CD14-positive monocyte (primary cell): ENCODE measurements around the gene SLIT3. TPM values are rescaled to one million over a fixed set of nuclear protein-coding genes. Genes with fewer than 3 reads are reported as not detected.

Experiments used
- DNase-seq, 3 donors: peaks; one replicate each; pipeline ENCODE4 v3.0.0-alpha.2; 2011 to 2022
- H2AFZ ChIP-seq: 2 replicates; pipeline ENCODE4 v1.6.0; 2012; ENCODE audit warnings: mild to moderate bottlenecking, low read depth, low read length, inconsistent platforms; ENCODE audit not compliant: insufficient read depth, poor library complexity, severe bottlenecking
- H3K27ac ChIP-seq, 2 donors: 1 replicate in 1 of 2; 2 replicates in 1 of 2; pipeline ENCODE4 v1.5.1; 2012 to 2013; ENCODE audit warnings: low read length in 2 of 2, control low read depth in 1 of 2, inconsistent platforms in 1 of 2, low read depth in 1 of 2, mild to moderate bottlenecking in 1 of 2
- H3K27me3 ChIP-seq, 2 donors: one replicate each; pipeline versions ENCODE4 v1.6.0 to v1.6.1; 2011 to 2013; ENCODE audit warnings: low read length in 2 of 2; ENCODE audit not compliant: control insufficient read depth in 2 of 2, insufficient read depth in 2 of 2
- H3K36me3 ChIP-seq, 2 donors: replicated peaks in 1 of 2; 1 replicate in 1 of 2; 2 replicates in 1 of 2; pipeline versions ENCODE4 v1.5.1 to v1.6.1; 2012 to 2013; ENCODE audit warnings: low read length in 2 of 2, control low read depth in 1 of 2, inconsistent platforms in 1 of 2, mild to moderate bottlenecking in 1 of 2; ENCODE audit not compliant: insufficient read depth in 2 of 2, control insufficient read depth in 1 of 2
- H3K4me1 ChIP-seq, 2 donors: 1 replicate in 1 of 2; 2 replicates in 1 of 2; pipeline versions ENCODE4 v1.5.1 to v1.6.1; 2012 to 2013; ENCODE audit warnings: low read length in 2 of 2, control low read depth in 1 of 2, inconsistent platforms in 1 of 2, mild to moderate bottlenecking in 1 of 2, moderate library complexity in 1 of 2; ENCODE audit not compliant: insufficient read depth in 2 of 2, control insufficient read depth in 1 of 2
- H3K4me2 ChIP-seq: replicated peaks from 2 replicates; pipeline ENCODE3; 2012; ENCODE audit warnings: low read length, moderate library complexity, mild to moderate bottlenecking; ENCODE audit not compliant: poor library complexity, severe bottlenecking; ENCODE audit errors: extremely low read depth
- H3K4me3 ChIP-seq, 3 experiments: fragments of 200-600 bp in 1 of 3; sonication (generic) in 1 of 3; replicated peaks in 1 of 3; 1 replicate in 2 of 3; 2 replicates in 1 of 3; pipeline ENCODE4 v1.5.1; 2011 to 2013; ENCODE audit warnings: low read length in 3 of 3, mild to moderate bottlenecking in 3 of 3, control low read depth in 2 of 3, low read depth in 2 of 3, inconsistent platforms in 1 of 3, moderate library complexity in 1 of 3
- H3K79me2 ChIP-seq: 2 replicates; pipeline ENCODE4 v1.6.0; 2012; ENCODE audit warnings: mild to moderate bottlenecking, control low read depth, inconsistent platforms, low read length, moderate library complexity; ENCODE audit not compliant: insufficient read depth
- H3K9ac ChIP-seq: 2 replicates; pipeline ENCODE4 v1.6.0; 2017; ENCODE audit warnings: low read length, mild to moderate bottlenecking; ENCODE audit not compliant: insufficient read depth, poor library complexity, severe bottlenecking
- H3K9me3 ChIP-seq, 2 donors: replicated peaks in 1 of 2; 1 replicate in 1 of 2; 2 replicates in 1 of 2; pipeline versions ENCODE4 v1.5.1 to v1.6.1; 2012 to 2013; ENCODE audit warnings: low read length in 2 of 2, control low read depth in 1 of 2; ENCODE audit not compliant: control insufficient read depth in 1 of 2, insufficient read depth in 1 of 2
- H4K20me1 ChIP-seq: 2 replicates; pipeline ENCODE4 v1.6.0; 2012; ENCODE audit warnings: mild to moderate bottlenecking, low read length, control low read depth, moderate library complexity; ENCODE audit not compliant: insufficient read depth
- H3K27ac Mint-ChIP-seq, 7 donors: one replicate each; pipeline ENCODE4 v1.8.0; 2020; ENCODE audit warnings: mild to moderate bottlenecking in 7 of 7, mixed read lengths in 7 of 7, moderate library complexity in 6 of 7, inconsistent platforms in 2 of 7
- H3K27me3 Mint-ChIP-seq, 3 donors: one replicate each; pipeline ENCODE4 v1.8.0; 2021 to 2022; ENCODE audit warnings: low read depth in 3 of 3, mild to moderate bottlenecking in 3 of 3, mixed read lengths in 3 of 3, moderate library complexity in 3 of 3, inconsistent platforms in 1 of 3
- H3K36me3 Mint-ChIP-seq, 2 donors: one replicate each; pipeline ENCODE4 v1.8.0; 2020; ENCODE audit warnings: mixed read lengths in 2 of 2, inconsistent platforms in 1 of 2, mild to moderate bottlenecking in 1 of 2
- H3K4me1 Mint-ChIP-seq: one replicate; pipeline ENCODE4 v1.8.0; 2020; ENCODE audit warnings: mild to moderate bottlenecking, mixed read lengths
- H3K4me3 Mint-ChIP-seq, 2 donors: one replicate each; pipeline ENCODE4 v1.8.0; 2020; ENCODE audit warnings: mild to moderate bottlenecking in 2 of 2, mixed read lengths in 2 of 2, moderate library complexity in 1 of 2
- H3K9me3 Mint-ChIP-seq, 7 donors: one replicate each; pipeline ENCODE4 v1.8.0; 2020 to 2022; ENCODE audit warnings: mixed read lengths in 7 of 7, mild to moderate bottlenecking in 6 of 7, moderate library complexity in 6 of 7, inconsistent platforms in 2 of 7
- WGBS: methylation state at CpG from one replicate; pipeline ENCODE4 v1.1.5; 2013; ENCODE audit warnings: missing lambda C conversion rate; ENCODE audit not compliant: insufficient coverage; 5-methylcytosine and 5-hydroxymethylcytosine counted together
- intact Hi-C, 2 donors: fragments of 100-400 bp; cut with micrococcal nuclease; formaldehyde crosslinking; loops; one replicate each; pipeline versions ENCODE4 v1.15.0 to v1.15.1; 2023
- polyA plus RNA-seq, 3 donors: library from polyadenylated mRNA; depleted of rRNA in 1 of 3; unstranded in 2 of 3; stranded (reverse) in 1 of 3; fragments of 300-500 nt in 2 of 3; fragments of >200 nt in 1 of 3; fragmentation: Illumina TruSeq in 2 of 3; gene quantifications; 1 replicate in 2 of 3; 2 replicates in 1 of 3; pipeline ENCODE4 v1.2.3, GENCODE V29; 2012 to 2021
- TF ChIP-seq, protein P1 (sequence below): fragments of 200-600 bp; IDR thresholded peaks from one replicate; pipeline ENCODE4 v1.8.0; 2022; ENCODE audit warnings: antibody characterized with exemption, mild to moderate bottlenecking

SLIT3 gene
- polyA plus RNA-seq, 3 donors = not detected

- WGBS = 87% methylated on average over 5 of the region's 8 CpGs
- Histone ChIP-seq H3K4me1 (no peaks in the 10 kb centered on the region), H3K27me3 (no peaks in the 10 kb centered on the region), H2AFZ (no peak overlapping the region), H4K20me1 (no peaks in the 10 kb centered on the region), H3K27ac (no peak overlapping the region), H3K79me2 (no peaks in the 10 kb centered on the region), H3K9me3 (peaks cover 0 to 2% of the 10 kb centered on the region in 2 donors), H3K36me3 (no peaks in the 10 kb centered on the region), H3K9ac (no peak overlapping the region), H3K4me2 (no peak overlapping the region), H3K4me3 (no peak overlapping the region)
- Mint-ChIP-seq H3K4me1 (no peaks in the 10 kb centered on the region), H3K36me3 (no peaks in the 10 kb centered on the region), H3K27ac (no peak overlapping the region), H3K4me3 (no peak overlapping the region), H3K27me3 (peaks cover 0 to 2% (median 2%) of the 10 kb centered on the region in 3 donors), H3K9me3 (peaks cover 0 to 4% (median 2%) of the 10 kb centered on the region in 7 donors)
- TF ChIP-seq, protein P1, sequence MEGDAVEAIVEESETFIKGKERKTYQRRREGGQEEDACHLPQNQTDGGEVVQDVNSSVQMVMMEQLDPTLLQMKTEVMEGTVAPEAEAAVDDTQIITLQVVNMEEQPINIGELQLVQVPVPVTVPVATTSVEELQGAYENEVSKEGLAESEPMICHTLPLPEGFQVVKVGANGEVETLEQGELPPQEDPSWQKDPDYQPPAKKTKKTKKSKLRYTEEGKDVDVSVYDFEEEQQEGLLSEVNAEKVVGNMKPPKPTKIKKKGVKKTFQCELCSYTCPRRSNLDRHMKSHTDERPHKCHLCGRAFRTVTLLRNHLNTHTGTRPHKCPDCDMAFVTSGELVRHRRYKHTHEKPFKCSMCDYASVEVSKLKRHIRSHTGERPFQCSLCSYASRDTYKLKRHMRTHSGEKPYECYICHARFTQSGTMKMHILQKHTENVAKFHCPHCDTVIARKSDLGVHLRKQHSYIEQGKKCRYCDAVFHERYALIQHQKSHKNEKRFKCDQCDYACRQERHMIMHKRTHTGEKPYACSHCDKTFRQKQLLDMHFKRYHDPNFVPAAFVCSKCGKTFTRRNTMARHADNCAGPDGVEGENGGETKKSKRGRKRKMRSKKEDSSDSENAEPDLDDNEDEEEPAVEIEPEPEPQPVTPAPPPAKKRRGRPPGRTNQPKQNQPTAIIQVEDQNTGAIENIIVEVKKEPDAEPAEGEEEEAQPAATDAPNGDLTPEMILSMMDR = no peak
- DNase-seq = no peak
- intact Hi-C loops = no loop called here
These were observed 217.4 kb downstream of the SLIT3 start for GRCh38 chr5:169083394-169084018.

- Histone ChIP-seq H3K9ac (no peak overlapping the region), H3K9me3 (no peaks in the 10 kb centered on the region), H4K20me1 (no peaks in the 10 kb centered on the region), H3K4me3 (no peak overlapping the region), H3K4me2 (no peak overlapping the region), H3K36me3 (no peaks in the 10 kb centered on the region), H3K4me1 (no peaks in the 10 kb centered on the region), H3K27ac (no peak overlapping the region), H3K27me3 (no peaks in the 10 kb centered on the region), H2AFZ (no peak overlapping the region), H3K79me2 (no peaks in the 10 kb centered on the region)
- peaks cover 2% of the 10 kb centered on the region in 3 donors for H3K27me3 Mint-ChIP-seq
- DNase-seq = no peak
- no peak overlapping the region for H3K4me3 Mint-ChIP-seq
- WGBS = 100% methylated on average over 3 of the region's 9 CpGs
- intact Hi-C loops = no loop called here
- H3K27ac Mint-ChIP-seq = peak overlapping the region in 1 of 7 donors; percentile 35
- H3K9me3 Mint-ChIP-seq = peaks cover 0 to 3% (median 0%) of the 10 kb centered on the region in 7 donors
- H3K36me3 Mint-ChIP-seq = no peaks in the 10 kb centered on the region
- no peaks in the 10 kb centered on the region for H3K4me1 Mint-ChIP-seq
- TF ChIP-seq, protein P1 = no peak
These were observed 219.8 kb downstream of the SLIT3 start for GRCh38 chr5:169081000-169081724.
